Hepatocyte (in vitro differentiated cells): Measurements from ENCODE around the gene POSTN.

Experiments
- CTCF ChIP-seq: fragments of 200-600 bp; sonication (generic); IDR thresholded peaks from 2 replicates; pipeline ENCODE4 v1.5.1; 2016; ENCODE audit warnings: antibody characterized with exemption, mild to moderate bottlenecking; ENCODE audit not compliant: poor library complexity
- EZH2phosphoT487 ChIP-seq: fragments of 200-600 bp; sonication (generic); IDR thresholded peaks from one replicate; pipeline ENCODE4 v1.6.1; 2018; ENCODE audit warnings: antibody characterized with exemption, mild to moderate bottlenecking, low read depth, moderate library complexity; ENCODE audit not compliant: unreplicated experiment, severe bottlenecking

- TF ChIP-seq CTCF (no peak), EZH2phosphoT487 (no peak)
These were observed 38.1 kb upstream of the POSTN start for GRCh38 chr13:37636701-37637100.
